ENCODE data around the gene TUBGCP2. TPM values are rescaled to one million over a fixed set of nuclear protein-coding genes. Genes with fewer than 3 reads are reported as not detected.

Gene TUBGCP2
- total RNA-seq, 1 experiment from 2014 or later: 52.4 TPM

- Histone ChIP-seq H3K79me2 (ENCODE audit: insufficient read depth, low read length) (no peaks in the 10 kb centered on the region), H4K20me1 (ENCODE audit: control insufficient read depth, insufficient read depth, insufficient read length) (no peaks in the 10 kb centered on the region), H3K4me1 (ENCODE audit: insufficient read depth, low read length) (no peaks in the 10 kb centered on the region), H2BK12ac (ENCODE audit: insufficient read length, low read depth, low read length) (no peak overlapping the region), H2BK5ac (ENCODE audit: insufficient read length, low read length) (no peak overlapping the region), H3K56ac (ENCODE audit: insufficient read length, low read depth, low read length) (no peak overlapping the region), H3K14ac (ENCODE audit: insufficient read depth, low read length) (no peak overlapping the region), H3K9me3 (ENCODE audit: control insufficient read depth, low read depth, low read length) (no peaks in the 10 kb centered on the region), H3K9ac (ENCODE audit: extremely low read depth, insufficient read length, low read length) (no peak overlapping the region), H2BK15ac (ENCODE audit: low read depth, low read length) (no peak overlapping the region), H3K23me2 (ENCODE audit: insufficient read length, low read depth, low read length, poor library complexity, severe bottlenecking) (no peaks in the 10 kb centered on the region), H2AFZ (ENCODE audit: low read length) (no peak overlapping the region), H3K4ac (ENCODE audit: low read depth, low read length) (no peak overlapping the region), H2BK20ac (ENCODE audit: low read depth, low read length, poor library complexity, severe bottlenecking) (no peak overlapping the region), H3K4me2 (ENCODE audit: insufficient read depth, insufficient read length, low read length) (no peak overlapping the region), H3K27me3 (ENCODE audit: insufficient read depth, low read length) (no peaks in the 10 kb centered on the region), H4K91ac (ENCODE audit: insufficient read length, low read depth, low read length) (no peak overlapping the region), H2BK120ac (ENCODE audit: low read depth, low read length, poor library complexity, severe bottlenecking) (no peak overlapping the region), H3T11ph (ENCODE audit: low read length) (no peak overlapping the region), H3K18ac (ENCODE audit: insufficient read length, low read depth, low read length) (no peak overlapping the region), H3K27ac (ENCODE audit: insufficient read length, low read depth, low read length) (no peak overlapping the region), H4K8ac (replicated peaks; ENCODE audit: insufficient read length, low read depth, low read length) (no peak overlapping the region), H4K5ac (ENCODE audit: insufficient read length, low read depth, low read length) (no peak overlapping the region), H3K79me1 (ENCODE audit: insufficient read depth, low read depth, low read length, poor library complexity, severe bottlenecking) (no peaks in the 10 kb centered on the region), H3K23ac (ENCODE audit: insufficient read length, low read depth, low read length) (no peak overlapping the region), H2AK5ac (ENCODE audit: insufficient read length, low read length) (no peak overlapping the region)
- Mint-ChIP-seq H3K4me3 (no peak overlapping the region), H3K4me1 (no peaks in the 10 kb centered on the region), H3K27me3 (ENCODE audit: low read depth) (no peaks in the 10 kb centered on the region), H3K27ac (no peak overlapping the region), H3K9me3 (no peaks in the 10 kb centered on the region), H3K36me3 (ENCODE audit: insufficient read depth in 1 of 3, low read depth in 3 of 3) (peaks cover 24 to 75% (median 71%) of the 10 kb centered on the region in 3 experiments; a peak in 6 of 7 replicates)
- no peak for DNase-seq
- no CpG with 5 or more reads among the region's 46 CpGs for WGBS (ENCODE audit: extremely low coverage, insufficient read length, low lambda C conversion rate)
- TF ChIP-seq CTCF (conservative IDR thresholded peaks at IDR 0.05): no peak
Observed at GRCh38 chr10:133287832-133288500, 20.7 kb downstream of the TUBGCP2 start.

Measured in H9 (cell line).